IPS-20b (cell line): ENCODE measurements around the gene HNRNPL.
"Not testable (repeated sequence)": the region's sequence is repeated elsewhere in the genome, so short reads cannot be mapped to it uniquely, and the experiment has no call there.

Source experiments
- H3K27ac ChIP-seq: one replicate; pipeline ENCODE4 v1.5.1; 2013; ENCODE audit warnings: low read length
- H3K27me3 ChIP-seq: 2 replicates; pipeline ENCODE4 v1.6.1; 2013; ENCODE audit warnings: mild to moderate bottlenecking, low read length, inconsistent platforms; ENCODE audit not compliant: insufficient read depth
- H3K36me3 ChIP-seq: 2 replicates; pipeline ENCODE4 v1.6.1; 2013; ENCODE audit warnings: low read depth, mild to moderate bottlenecking, inconsistent platforms, low read length, moderate library complexity; ENCODE audit not compliant: insufficient read depth
- H3K4me1 ChIP-seq: 2 replicates; pipeline ENCODE4 v1.6.1; 2013; ENCODE audit warnings: mild to moderate bottlenecking, control low read depth, inconsistent platforms, low read length, moderate library complexity; ENCODE audit not compliant: insufficient read depth
- H3K4me3 ChIP-seq: 2 replicates; pipeline ENCODE4 v1.5.1; 2013; ENCODE audit warnings: mild to moderate bottlenecking, low read length, inconsistent platforms
- H3K9ac ChIP-seq: 2 replicates; pipeline ENCODE4 v1.6.1; 2013; ENCODE audit warnings: low read depth, mild to moderate bottlenecking, inconsistent platforms, low read length, moderate library complexity
- H3K9me3 ChIP-seq: 2 replicates; pipeline ENCODE4 v1.6.1; 2013; ENCODE audit warnings: mild to moderate bottlenecking, low read depth, low read length, inconsistent platforms; ENCODE audit not compliant: insufficient read depth

HNRNPL gene

DNA sequence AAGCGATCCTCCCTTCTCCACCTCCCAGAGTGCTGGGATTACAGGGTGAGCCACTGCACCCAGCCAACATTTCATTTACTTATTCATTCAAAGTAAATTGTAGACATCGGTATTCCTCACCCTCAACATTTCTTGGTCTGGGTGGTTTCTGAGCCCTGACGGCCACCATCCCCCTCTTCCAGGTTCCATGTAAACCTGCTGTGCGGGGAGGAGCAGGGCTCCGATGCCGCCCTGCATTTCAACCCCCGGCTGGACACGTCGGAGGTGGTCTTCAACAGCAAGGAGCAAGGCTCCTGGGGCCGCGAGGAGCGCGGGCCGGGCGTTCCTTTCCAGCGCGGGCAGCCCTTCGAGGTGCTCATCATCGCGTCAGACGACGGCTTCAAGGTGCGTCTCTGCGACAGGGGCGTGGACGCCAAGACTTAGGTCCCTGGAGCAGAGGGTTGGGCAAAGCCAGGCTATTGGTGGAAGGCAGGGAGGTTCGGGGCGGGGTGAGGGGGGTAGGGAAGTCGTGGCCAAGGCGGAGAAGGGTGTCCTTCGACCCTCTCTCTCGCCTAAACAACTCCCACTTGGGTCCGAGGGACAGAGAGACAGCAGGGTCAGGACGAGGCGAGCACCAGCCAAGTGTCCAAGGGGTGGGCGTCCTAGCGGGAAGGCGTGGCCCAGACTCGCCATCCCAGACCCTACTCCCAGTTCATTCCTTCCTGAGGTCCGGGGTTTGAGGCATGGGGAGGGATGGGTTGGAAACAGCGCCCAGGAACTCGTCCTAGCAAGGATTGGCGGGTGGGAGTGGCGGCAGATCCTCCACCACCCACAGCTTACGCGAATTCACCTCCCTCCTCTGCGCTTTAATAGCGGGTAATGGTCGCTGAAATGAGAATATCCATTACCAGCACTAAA, 59.0 kb downstream of the HNRNPL start:
- peaks cover 12% of the 10 kb centered on the region; the same call in 1 of the 2 replicates for H3K27me3 ChIP-seq
- not testable (repeated sequence) for H3K9ac ChIP-seq, H3K9me3 ChIP-seq, H3K36me3 ChIP-seq, H3K4me1 ChIP-seq, H3K27ac ChIP-seq
- peak overlapping the region; percentile 42; the same call in 1 of the 2 replicates for H3K4me3 ChIP-seq

DNA sequence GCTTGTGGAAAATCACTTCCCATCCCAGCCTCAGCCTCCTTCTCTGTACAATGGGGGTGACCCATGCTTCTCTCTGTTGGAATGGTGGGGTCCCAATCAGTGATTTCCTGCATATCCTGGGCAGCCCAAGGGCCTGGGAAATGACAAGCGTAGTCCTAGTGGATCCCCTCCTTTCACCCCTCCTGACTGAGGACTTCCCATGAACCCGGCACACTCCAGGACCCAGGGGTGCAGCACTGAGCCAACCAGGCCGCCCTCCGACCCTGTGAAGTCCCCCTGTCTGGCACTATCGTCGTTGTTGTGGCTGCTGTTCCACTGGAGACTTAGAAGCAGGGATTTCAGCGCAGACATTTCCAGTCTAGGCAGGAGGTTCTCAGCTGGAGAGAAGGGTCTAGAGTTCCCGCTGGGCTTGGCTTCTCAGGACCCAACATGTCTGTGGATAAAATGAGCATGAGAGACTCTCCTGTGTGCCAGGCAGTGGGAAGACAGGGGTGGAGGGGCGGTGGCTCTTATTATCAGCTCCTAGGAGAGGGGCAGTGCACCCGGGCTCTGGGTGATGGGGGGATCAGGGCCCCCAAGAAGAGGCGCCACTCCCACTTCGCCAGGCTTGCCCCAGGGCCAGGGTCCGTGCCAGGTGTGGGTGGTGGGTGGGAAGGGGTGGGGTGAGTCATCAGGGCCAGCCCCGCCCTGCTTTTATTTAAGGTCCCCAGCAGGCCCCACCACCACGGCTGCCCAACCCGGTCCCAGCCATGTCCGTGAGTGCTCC, 61.1 kb downstream of the HNRNPL start, which contains the start of gene LGALS7B:
Gene LGALS7B (plus strand): TSS at position 723 of the 766 bp plus-strand sequence. CDS start 27 bp downstream, at position 750.
- Histone ChIP-seq H3K27me3 (peaks cover 12% of the 10 kb centered on the region; the same call in 1 of the 2 replicates), H3K9me3 (no peaks in the 10 kb centered on the region), H3K36me3 (no peaks in the 10 kb centered on the region), H3K9ac (no peak within 1 kb of the TSS), H3K4me3 (no peak within 1 kb of the TSS), H3K4me1 (no peaks in the 10 kb centered on the region), H3K27ac (no peak within 1 kb of the TSS)

DNA sequence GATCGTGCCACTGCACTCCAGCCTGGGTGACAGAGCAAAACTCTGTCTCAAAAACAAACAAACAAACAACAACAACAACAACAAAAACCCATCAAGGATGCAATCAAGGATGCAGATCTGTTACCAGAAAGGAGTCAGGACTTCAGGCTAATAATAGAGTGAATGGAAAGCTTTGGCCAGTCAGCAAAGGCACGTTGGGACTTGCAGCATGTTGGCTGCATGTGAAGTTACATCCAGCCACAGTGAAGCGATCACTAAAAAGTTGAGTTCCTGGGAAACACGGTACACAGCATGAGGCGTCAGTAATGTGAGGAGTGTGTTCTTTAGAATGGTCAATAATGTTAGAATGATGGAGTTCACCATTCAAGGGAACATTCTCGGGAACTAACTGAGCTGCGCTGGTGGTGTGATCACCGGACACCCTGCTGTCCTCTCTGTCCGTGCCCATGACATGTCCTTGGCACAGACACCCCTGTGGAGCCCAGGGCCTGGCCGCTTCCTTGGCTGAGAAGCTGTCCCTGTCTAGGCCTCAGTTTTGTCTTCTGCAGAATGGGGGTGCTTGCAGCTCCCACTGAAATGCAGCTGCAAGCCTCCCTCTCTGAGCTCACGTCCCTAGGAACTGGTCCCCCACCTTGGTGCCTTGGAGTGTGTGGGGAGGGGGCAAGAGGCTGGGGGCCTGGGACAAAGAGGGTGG, 63.1 kb downstream of the HNRNPL start:
- H3K4me3 ChIP-seq = no peak overlapping the region
- H3K27me3 ChIP-seq = no peaks in the 10 kb centered on the region; the same call in 1 of the 2 replicates
- H3K4me1 ChIP-seq = no peaks in the 10 kb centered on the region
- H3K9me3 ChIP-seq = no peaks in the 10 kb centered on the region
- H3K27ac ChIP-seq = no peak overlapping the region
- H3K36me3 ChIP-seq = no peaks in the 10 kb centered on the region
- H3K9ac ChIP-seq = no peak overlapping the region
